ENCODE results near the gene BCOR. TPM values are rescaled to one million over a fixed set of nuclear protein-coding genes. Genes with fewer than 3 reads are reported as not detected.

Gene BCOR
- total RNA-seq, 1 experiment from 2014 or later = 35.1 TPM

GRCh38 chrX:40140706-40141499, 43.1 kb upstream of the BCOR start:
- DNase-seq (ENCODE audit: low read depth, low spot score) = no peak
- Histone ChIP-seq H3K9ac (ENCODE audit: low read length) (peak overlapping the region; percentile 39), H3K4me1 (ENCODE audit: control insufficient read depth in 1 of 2, insufficient read depth in 2 of 2, low read length in 2 of 2) (peaks cover 41 to 62% of the 10 kb centered on the region in 2 experiments), H3K9me3 (ENCODE audit: control insufficient read depth in 1 of 2, insufficient read depth in 1 of 2, low read depth in 1 of 2, low read length in 2 of 2) (no peaks in the 10 kb centered on the region), H3K27ac (ENCODE audit: low read depth, low read length) (peak overlapping the region; percentile 65), H3K36me3 (ENCODE audit: control insufficient read depth in 1 of 2, insufficient read depth in 2 of 2, low read length in 2 of 2) (no peaks in the 10 kb centered on the region), H3K27me3 (ENCODE audit: insufficient read depth, low read length) (no peaks in the 10 kb centered on the region), H3K4me2 (ENCODE audit: low read length) (peak overlapping the region; percentile 53), H3K4me3 (replicated peaks in 1 of 2; ENCODE audit: low read depth in 1 of 2, low read length in 2 of 2) (no peak overlapping the region), H2AFZ (ENCODE audit: low read depth, low read length, poor library complexity, severe bottlenecking) (no peak overlapping the region), H3K9me2 (ENCODE audit: insufficient read depth) (no peaks in the 10 kb centered on the region), H3K79me2 (ENCODE audit: insufficient read depth, low read length) (peaks cover 30% of the 10 kb centered on the region), H4K20me1 (ENCODE audit: insufficient read depth) (no peaks in the 10 kb centered on the region)
- TF ChIP-seq CBX3 (IDR thresholded peaks at IDR 0.05; ENCODE audit: low read depth) (no peak), FOSL1 (IDR thresholded peaks at IDR 0.05; ENCODE audit: low read depth) (no peak), EZH2phosphoT487 (IDR thresholded peaks at IDR 0.05; ENCODE audit: borderline replicate concordance) (no peak), POLR2AphosphoS5 (IDR thresholded peaks at IDR 0.05; ENCODE audit: low read depth, low read length) (peak; percentile 14; the same call in 1 of the 2 replicates), TCF7L2 (IDR thresholded peaks at IDR 0.05; ENCODE audit: borderline replicate concordance, extremely low read depth, insufficient read depth, insufficient read length) (peak; percentile 72)
- ATAC-seq = peak; percentile 69
- POLR2A ChIA-PET = interaction anchor here (0.6 to 1.6 kb wide), 2 partner anchors 27 to 43 kb away, joined by 3 to 4 read pairs; partner anchors contain the start of gene BCOR
- CTCF ChIA-PET = no interaction called here
- intact Hi-C loops (cut with micrococcal nuclease) = no loop called here
- RAD21 ChIA-PET (ENCODE audit: low non-redundant PET in 1 of 2, low total read pairs in 2 of 2, uncharacterized antibody in 2 of 2, unreplicated experiment in 2 of 2) = interaction anchor here in 1 of 2 experiments (1.0 kb wide), 1 partner anchor 43 kb away, joined by 4 read pairs; the partner anchor contains the start of gene BCOR
- no TSS peak for BruUV-seq (replicated peaks)

- H2AFZ ChIP-seq (ENCODE audit: low read depth, low read length, poor library complexity, severe bottlenecking) = no peak overlapping the region
- RAD21 ChIA-PET (ENCODE audit: low non-redundant PET in 1 of 2, low total read pairs in 2 of 2, uncharacterized antibody in 2 of 2, unreplicated experiment in 2 of 2) = no interaction called here
- peaks cover 5% of the 10 kb centered on the region for H3K79me2 ChIP-seq (ENCODE audit: insufficient read depth, low read length)
- H3K4me2 ChIP-seq (ENCODE audit: low read length) = peak overlapping the region; percentile 67
- H3K9me3 ChIP-seq (ENCODE audit: control insufficient read depth in 1 of 2, insufficient read depth in 1 of 2, low read depth in 1 of 2, low read length in 2 of 2) = no peaks in the 10 kb centered on the region
- no peaks in the 10 kb centered on the region for H3K9me2 ChIP-seq (ENCODE audit: insufficient read depth)
- no peaks in the 10 kb centered on the region for H3K36me3 ChIP-seq (ENCODE audit: control insufficient read depth in 1 of 2, insufficient read depth in 2 of 2, low read length in 2 of 2)
- CTCF ChIA-PET = no interaction called here
- H3K4me3 ChIP-seq (replicated peaks in 1 of 2; ENCODE audit: low read depth in 1 of 2, low read length in 2 of 2) = 0 out of 4 replicates have a peak overlapping the region, but pooled peaks of 1 of the 2 experiments have one; percentile 18
- intact Hi-C loops (cut with micrococcal nuclease) = no loop called here
- H4K20me1 ChIP-seq (ENCODE audit: insufficient read depth) = no peaks in the 10 kb centered on the region
- DNase-seq (ENCODE audit: low read depth, low spot score) (peak; percentile 48), ATAC-seq (peak; percentile 61)
- no TSS peak for BruUV-seq (replicated peaks)
- H3K4me1 ChIP-seq (ENCODE audit: control insufficient read depth in 1 of 2, insufficient read depth in 2 of 2, low read length in 2 of 2) = peaks cover 46 to 58% of the 10 kb centered on the region in 2 experiments
- POLR2A ChIA-PET = interaction anchor here (1.2 to 1.9 kb wide), 4 partner anchors 9 to 34 kb away, joined by 3 to 6 read pairs (median 4); no protein-coding TSS in a partner anchor
- H3K27me3 ChIP-seq (ENCODE audit: insufficient read depth, low read length) = no peaks in the 10 kb centered on the region
- peak overlapping the region; percentile 67 for H3K9ac ChIP-seq (ENCODE audit: low read length)
- H3K27ac ChIP-seq (ENCODE audit: low read depth, low read length) = peak overlapping the region; percentile 81
- TF ChIP-seq REST (IDR thresholded peaks at IDR 0.05; ENCODE audit: low read depth) (no peak), MAX (IDR thresholded peaks at IDR 0.05) (no peak), CTCF (IDR thresholded peaks at IDR 0.05 in 2 of 3, conservative IDR thresholded peaks at IDR 0.05 in 1 of 3; ENCODE audit: borderline replicate concordance in 1 of 3, insufficient read depth in 1 of 3, low read depth in 2 of 3, low read length in 2 of 3) (no peak), ELF1 (IDR thresholded peaks at IDR 0.05; ENCODE audit: borderline replicate concordance, low read depth) (no peak), EZH2 (IDR thresholded peaks at IDR 0.05) (no peak)
These were observed 35.0 kb upstream of the BCOR start for GRCh38 chrX:40132751-40133150.
